GM21528 (cell line): ENCODE results near the gene WDR45B.

Experiments
- ATAC-seq: cut with Tn5 transposase; IDR thresholded peaks from one replicate; pipeline ENCODE4 v1.9.1; 2021; ENCODE audit warnings: mild to moderate bottlenecking, moderate library complexity; ENCODE audit not compliant: unreplicated experiment, low FRiP score

Gene WDR45B

DNA sequence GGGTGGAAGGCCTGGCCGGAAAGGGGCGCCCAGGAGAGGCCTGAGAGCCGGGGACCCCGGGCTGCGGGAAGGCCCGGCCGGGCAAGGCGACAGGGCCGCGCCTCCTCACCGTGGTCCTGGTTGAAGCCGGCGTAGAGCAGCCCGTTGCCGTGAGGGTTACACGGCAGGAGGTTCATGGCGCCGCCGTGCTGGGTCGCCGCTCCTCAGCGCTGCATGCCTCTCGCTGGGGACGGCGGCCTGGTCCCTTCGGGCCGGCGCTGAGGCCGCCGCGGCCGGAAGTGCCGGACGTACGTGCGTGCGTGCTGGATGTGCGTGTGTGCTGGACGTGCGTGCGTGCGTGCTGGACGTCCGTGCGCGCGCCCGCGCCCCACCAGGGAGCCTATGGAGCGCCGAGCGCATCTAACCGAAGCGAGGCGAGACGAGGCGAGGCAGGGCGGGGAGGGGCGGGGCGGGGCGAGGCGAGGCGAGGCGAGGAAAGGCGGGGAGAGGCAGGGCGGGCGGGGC lies at the start of gene WDR45B:
TSS of gene WDR45B (minus strand) at position 280 of the 504 bp plus-strand sequence. CDS start at position 176, 104 bp downstream.
- ATAC-seq = peak; percentile 84

DNA sequence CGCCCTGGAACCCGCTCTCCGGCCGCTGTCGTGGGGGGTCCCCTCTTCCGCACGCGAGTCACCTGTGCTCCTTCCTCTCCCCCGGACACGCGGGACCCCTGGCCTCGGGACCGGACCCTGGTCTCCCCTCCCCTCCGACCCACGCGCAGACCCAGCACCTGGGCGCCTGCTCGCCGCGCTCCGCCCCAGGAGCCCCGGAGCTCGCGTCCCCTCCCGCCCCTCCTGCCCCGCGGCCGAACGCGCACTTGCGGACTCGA lies 49.5 kb upstream of the WDR45B start:
- no peak for ATAC-seq

DNA sequence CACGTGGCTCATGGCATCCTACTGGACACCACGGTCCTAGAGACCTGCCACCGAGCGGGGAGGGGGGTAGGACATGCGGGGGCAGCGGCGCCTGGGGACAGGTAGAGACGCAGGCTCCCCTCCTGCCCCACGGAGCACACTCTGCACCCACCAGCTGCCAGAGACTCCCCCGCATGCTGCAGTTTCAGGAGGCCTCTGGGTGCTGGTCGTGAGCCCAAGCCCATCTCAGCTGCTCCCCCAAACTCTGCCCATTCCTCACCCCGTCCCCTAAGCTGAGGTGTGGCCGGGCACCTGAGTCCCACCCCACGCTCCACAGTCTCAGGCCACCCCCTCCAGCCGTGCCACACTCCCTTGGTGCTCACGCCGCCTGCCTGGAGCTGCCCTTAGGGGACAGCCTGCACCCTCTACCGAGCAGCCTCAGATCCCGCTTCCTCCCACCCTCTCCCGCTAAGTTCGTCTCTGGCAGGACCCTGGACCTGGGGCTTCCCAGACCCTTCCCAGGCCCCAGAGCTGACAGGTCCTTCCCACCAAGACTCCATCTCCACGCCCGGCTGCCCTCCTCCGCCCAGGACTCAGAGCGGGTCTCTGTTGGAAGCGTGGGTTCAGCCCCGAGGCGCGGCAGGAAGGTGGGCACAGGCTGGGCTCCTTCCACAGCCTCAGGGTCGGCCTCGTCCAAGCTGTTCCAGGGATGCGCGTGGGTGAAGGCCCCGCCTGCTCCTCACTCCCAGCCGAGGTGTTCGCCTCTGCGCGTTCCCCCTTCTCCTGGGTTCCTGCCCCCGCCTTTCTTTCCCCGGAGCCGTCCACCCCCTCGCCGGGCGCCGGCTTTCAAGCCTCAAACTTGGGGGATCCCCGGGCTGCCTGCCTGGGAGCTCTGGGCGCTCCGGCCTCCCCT lies 48.9 kb upstream of the WDR45B start:
- no peak for ATAC-seq

DNA sequence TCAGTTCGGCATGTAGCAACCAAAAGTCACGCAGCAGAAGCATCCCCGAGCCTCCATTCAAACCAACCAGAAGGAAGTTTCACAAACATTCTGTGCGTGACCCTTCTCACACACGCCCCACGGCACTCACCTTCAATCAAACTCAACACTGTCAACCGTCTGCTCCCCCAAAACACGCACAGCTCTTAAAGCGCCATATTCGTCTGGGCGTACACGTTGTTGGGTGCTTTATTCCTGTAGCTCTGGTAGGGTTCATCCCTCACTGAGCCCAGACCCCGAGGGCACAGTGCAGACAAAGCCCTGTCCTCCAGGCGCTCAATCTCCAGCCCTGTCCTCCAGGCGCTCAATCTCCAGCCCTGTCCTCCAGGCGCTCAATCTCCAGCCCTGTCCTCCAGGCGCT lies 48.0 kb upstream of the WDR45B start:
- no peak for ATAC-seq

DNA sequence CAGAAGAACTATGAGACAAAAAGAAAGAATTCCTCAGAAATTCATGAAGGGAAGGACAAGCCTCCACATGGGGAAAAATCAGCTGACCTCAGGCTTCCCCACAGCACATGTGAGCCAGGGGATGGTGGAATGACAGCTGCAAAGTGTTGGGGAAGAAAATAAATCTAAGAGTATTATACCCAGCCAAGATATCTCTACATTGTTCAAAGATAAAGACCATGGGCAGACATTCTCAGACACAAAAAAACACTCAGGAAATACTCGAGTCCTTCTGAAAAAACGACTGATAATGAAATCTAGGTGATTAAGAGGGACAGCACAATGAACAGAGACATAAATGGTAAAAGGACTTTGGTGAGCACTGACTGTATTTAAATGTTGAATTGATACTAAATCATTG lies 46.4 kb upstream of the WDR45B start:
- ATAC-seq = no peak

DNA sequence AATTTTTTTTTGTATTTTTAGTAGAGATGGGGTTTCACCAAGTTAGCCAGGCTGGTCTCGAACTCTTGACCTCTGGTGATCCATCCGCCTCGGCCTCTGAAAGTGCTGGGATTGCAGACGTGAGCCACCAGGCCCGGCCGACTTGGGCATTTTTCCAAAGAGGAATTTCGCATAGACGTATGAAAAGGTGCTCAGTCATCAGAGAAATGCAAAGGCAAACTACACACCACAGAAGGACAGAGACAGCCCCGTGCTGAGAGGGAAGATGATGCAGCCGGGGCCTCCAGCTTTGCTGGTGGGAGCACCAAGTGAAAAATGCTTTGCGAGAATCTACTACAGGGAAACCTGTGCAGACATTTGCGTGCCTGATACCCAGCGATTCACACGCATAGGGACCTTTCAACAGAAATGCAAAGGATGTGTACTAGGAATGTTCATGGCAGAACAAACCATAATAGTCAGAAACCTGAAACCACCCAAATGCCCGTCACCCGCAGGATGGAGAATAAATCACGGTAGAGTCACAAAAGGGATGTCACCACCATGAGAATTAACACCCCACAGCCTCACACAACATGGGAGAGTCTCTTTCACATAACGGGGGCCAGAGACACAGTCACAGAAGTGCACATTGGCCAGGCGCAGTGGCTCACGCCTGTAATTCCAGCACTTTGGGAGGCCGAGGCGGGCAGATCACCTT lies 45.1 kb upstream of the WDR45B start:
- no peak for ATAC-seq

DNA sequence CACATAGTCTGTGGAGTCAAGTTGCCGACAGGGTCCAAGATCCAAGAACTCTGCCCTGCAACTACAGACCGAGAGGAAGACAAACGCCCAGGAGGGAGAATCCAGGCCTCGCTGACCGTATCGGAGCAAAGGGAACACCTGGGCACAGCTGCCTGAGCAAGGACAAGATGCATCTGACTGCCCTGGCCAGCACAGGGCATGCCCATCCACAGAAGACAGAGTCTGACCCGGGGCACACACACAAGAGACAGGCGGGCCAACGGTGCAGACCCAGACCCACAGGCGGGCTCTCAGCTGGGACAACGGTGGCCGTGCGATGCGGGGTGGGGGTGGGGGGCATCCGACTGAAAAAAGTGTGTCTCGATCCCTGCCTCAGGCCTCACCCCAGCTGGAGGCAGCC lies 44.0 kb upstream of the WDR45B start:
- ATAC-seq = no peak

DNA sequence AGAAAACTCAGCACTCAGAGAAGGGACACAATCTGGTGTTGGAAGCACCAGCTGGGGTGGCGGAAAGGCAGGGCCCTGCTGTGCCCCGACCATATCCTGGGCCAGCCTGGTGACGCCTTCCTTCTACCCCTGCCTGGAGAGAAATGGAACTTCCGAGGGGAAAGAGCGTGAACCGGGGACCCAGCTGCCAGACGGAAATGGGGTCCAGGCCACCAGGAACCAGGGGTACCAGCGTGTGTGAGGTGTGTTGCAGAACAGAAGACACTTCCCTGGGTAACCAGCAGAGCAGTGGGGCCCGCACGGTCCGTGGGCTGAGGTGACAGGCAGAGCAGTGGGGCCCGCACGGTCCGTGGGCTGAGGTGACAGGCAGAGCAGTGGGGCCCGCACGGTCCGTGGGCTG lies 43.5 kb upstream of the WDR45B start:
- no peak for ATAC-seq

DNA sequence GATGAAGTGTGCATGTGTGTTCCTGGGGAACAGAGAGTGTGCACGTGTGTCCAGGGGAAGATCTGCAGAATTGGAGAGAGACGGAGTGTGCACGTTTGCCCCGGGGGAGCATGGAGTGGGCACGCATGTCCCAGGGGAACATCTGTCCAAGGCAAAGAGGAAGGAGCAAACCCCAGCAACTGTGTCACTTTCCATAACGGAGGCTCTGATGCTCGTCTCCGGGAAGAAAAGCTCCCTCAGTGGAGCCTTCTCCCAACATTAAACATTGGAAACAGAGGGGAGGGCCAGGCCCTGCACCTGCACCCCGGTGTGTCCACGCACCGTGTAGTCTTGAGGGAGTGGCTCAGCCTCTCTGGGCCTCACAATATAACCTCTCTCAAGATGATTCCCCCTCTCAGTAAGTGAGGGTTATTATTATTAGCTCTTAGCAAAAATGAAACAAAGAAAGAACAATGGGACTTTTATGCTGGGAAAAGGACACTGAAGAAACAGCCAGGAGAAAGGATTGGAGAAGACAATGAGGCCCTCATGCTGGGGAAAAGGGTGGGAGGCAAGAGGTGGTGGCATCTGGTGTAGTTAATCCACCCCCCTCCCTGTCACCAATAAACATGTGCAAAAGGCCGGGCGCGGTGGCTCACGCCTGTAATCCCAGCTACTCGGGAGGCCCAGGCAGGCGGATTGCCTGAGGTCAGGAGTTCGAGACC lies 42.7 kb upstream of the WDR45B start:
- no peak for ATAC-seq

DNA sequence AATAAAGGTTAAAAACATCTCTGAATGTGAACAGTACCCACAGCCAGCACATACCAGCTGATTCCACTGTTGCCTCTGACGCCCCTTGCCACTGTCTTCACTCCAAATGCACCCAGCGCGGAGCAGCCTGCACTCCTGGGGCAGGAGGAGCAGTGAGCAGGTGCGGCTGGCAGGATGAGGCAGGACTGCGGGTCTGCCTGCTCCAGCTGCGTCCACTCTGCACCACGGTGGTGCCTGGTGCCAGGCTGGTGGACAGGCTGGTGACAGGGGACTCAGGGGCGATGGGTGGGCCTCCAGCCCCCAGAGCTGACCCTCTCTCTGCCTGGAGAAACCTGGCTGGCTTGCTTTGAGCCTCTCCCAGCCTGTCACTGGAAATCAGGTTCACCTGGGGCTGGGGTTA lies 40.8 kb upstream of the WDR45B start:
- no peak for ATAC-seq

DNA sequence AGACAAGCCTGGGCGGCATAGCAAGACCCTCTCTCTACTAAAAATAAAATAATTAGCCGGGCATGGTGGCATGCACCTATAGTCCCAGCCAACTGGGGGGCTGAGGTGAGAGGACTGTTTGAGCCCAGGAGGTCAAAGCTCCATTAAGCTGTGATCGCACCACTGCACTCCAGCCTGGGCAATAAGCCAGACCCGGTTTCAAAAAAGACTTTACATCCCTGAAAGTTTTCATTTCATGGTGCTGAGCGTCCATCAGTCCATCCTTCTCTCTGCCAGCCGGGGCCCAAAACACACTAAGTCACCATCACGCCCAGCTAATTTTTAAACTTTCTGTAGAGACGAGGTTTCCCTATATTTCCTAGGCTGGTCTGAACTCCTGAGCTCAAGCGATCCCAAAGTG lies 39.6 kb upstream of the WDR45B start:
- ATAC-seq = no peak

DNA sequence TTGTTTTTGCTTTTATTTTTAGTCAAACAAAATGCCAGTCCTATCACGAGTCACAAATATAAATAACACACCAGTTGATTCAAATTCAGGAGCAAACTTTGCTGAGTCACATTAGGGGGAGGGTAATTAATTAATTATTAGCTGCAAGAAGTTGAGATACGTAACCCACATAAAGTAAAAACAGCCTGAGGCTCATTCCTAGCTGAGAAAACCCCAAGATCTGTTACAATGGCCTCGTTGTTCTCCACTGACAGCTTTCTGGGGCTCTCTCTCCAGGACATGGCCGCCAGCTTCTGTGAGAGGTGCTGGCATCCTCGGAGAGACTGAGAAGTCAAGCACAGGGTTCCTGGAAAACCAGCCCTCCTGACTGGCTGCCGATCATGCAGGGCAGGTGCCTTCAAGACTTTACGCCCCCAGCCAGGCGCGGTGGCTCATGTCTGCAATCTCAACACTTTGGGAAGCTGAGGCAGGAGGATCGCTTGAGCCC lies 39.2 kb upstream of the WDR45B start:
- ATAC-seq = no peak

DNA sequence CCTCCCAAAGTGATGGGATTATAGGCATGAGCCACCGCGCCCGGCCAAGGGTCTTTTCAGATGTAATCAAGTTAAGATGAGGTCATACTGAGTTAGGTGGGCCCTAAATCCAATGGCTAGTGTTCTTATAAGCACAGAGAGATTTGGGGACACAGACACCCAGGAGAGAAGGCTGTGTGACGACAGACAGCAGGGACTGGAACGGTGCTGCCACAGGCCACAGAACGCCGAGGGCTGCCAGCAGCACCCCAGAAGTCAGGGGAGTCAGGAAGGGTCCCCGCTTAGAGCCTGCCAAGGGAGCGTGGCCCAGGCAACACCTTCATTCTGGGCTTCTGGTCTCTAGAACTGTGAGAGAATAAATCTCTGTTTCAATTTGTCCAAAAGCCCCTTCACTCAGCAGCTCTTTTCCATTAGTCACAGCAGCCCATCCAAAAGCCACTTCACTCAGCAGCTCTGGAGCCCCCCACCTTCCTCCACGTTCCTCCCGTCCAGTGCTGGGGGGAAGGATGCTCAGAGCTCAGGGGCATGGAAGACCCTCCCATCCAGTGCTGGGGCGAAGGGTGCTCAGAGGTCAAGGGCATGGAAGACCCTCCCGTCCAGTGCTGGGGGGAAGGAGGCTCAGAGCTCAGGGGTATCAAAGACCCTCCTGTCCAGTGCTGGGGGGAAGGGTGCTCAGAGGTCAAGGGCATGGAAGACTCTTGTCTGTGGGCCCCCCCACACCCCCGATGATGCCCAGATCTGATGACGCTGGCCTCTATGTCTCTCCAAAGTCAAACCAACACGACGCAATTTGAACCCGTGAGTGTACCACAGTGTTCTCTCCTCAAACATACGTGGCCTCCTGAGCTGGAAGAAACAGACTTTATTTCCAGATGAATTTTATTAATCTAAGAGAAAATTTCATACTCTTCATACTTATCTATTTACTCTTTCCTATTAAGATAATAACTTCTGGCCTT lies 38.4 kb upstream of the WDR45B start:
- ATAC-seq = no peak

DNA sequence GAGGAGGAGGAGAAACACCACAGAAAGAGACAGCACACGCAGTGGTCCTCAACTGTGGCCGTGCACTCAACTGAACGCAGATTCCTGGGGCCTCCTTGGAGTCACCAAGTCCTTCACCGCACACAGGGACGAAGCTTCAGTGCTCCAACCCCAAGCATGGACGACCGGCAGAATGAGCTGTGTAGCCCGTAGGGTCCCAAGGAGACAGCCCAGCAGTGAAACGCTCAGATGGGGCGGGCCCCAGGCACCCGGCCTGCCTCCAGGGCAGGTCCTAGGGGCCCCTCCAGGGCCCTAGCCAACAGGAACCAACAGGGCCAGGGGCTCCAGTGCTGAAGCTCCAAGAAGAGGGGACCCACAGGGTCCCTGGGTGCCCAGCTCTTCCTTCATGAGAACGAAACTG lies 37.0 kb upstream of the WDR45B start:
- ATAC-seq = no peak

DNA sequence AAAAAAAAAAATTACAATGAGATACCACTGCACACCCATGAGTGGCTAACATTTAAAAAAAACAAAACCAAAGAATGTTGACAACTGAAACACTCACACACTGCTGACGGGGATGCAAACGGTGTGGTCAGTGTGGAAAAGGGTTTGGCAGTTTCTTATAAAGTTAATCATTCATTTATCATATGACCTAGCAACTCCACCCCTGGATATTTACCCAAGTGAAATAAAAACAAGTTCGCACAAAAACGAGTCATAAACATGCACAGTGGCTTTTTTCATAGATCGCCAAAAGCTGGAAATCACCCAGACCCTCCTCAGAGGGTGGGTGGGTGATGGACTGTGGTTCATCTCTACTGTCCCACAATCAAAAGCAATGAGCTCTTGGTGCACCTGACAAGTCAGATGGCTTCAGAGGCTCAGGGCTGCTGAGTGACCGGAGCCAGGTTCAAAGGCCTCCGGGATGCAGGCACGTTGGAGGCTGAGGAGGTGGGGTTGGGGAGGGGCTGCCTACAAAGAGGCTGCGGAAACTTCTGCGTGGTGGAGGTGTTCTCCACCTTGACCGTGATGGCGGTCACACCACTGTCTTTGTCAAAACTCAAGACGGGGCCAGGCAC lies 36.1 kb upstream of the WDR45B start:
- ATAC-seq = no peak

DNA sequence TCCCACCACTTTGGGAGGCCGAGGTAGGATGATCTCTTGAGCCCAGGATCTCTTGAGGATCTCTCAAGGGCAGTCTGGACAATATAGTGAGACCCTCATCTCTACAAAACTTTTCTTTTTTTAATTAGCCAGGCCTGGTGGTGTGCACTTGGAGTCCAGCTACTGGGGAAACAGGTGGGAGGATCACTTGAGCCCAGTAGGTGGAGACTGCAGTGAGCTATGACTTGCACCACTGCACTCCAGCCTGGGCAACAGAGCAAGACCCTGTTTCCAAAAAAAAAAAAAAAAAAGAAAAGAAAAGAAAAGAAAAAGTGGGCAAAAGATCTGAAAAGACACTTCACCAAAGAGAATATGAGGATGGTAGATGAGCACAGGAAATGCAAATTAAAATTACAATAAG lies 35.3 kb upstream of the WDR45B start:
- ATAC-seq = no peak

DNA sequence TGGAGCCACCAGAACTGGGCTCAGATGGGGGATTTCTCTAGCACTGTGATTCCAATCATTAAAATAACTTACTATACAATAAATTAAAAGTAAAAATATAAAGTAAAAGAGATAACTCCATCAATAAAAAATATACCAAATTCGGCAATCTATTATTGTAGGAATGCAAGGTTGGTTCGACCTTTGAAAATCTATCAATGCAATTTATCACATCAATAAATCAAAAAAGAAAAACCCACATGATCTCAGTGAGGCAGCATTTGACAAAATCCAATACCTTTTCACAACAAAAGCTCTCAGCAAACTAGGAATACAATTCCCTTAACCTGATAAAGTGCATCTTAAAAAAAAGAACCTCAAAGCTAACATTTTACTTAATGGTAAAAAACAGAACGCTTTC lies 33.3 kb upstream of the WDR45B start:
- no peak for ATAC-seq

DNA sequence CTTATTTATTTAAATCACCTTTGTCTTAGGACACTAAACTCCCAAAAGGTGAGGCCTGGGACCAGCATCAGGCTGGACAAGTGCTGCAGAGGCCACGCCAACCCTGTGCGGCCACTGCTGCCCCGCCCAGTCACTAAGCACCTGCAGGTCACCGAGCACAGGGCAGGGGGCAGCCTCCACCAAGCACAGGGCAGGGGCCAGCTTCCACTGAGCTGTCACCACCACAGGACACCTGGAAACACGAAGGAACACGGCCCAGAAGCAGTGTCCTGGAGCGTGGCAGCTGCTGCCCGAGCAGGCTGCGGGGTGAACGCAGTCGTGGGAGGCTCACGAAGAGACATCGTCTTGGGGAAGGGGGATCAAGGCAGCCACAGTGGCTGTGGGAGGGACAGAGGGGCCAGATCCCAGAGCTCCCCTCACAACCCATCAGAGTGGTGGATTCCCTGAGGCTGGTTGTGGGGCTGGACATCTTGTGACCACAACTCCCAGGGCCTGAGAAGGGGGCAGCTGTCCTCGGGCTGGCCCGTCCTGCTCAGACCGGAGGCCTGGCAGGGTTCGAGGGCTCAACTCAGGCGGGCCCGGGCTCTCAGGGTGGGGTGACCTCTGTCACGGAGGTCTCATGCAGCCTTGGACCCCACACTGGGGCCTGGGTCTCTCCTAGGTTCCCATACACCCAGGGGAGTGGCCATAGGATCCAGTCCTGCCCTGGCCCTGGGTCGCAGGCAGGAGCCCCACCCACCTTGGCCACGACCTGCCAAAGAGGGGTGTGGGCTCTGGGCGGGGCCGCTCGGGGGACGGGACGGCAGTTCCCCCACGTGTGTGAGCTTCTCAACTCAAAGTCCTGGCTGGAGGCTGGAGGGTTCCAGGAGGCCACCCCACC lies 31.6 kb upstream of the WDR45B start:
- no peak for ATAC-seq
